HepG2 (cell line): ENCODE results near the gene RRBP1. TPM values are rescaled to one million over a fixed set of nuclear protein-coding genes. Genes with fewer than 3 reads are reported as not detected.

Experiments
- ATAC-seq: fragments of 200-7000 bp; cut with Tn5 transposase; 3 replicates; pipeline ENCODE4 v1.9.1; 2020; ENCODE audit warnings: mild to moderate bottlenecking, moderate library complexity
- BruUV-seq: library from RNA; stranded (reverse); fragments of 400-500 nt; replicated peaks from 2 replicates; lab custom pipeline; 2021; lab: Mats Ljungman, UMichigan
- CTCF ChIA-PET: fragments of 300-600 bp; formaldehyde crosslinking; extraction: SDS; loops from one replicate; lab custom pipeline; 2021; ENCODE audit warnings: low total read pairs, inconsistent platforms, low intra/inter-chr PET ratio; lab: Yijun Ruan, JAX
- POLR2A ChIA-PET: fragments of 350-600 bp; sonication (Branson Sonifier 250); formaldehyde crosslinking; loops from one replicate; lab custom pipeline; 2020; ENCODE audit warnings: antibody characterized with exemption, inconsistent platforms; lab: Yijun Ruan, JAX
- DNase-seq: peaks from one replicate; pipeline ENCODE4 v3.0.0-alpha.2; 2015; ENCODE audit warnings: low spot score
- FAIRE-seq: peaks from 3 replicates; lab custom pipeline; 2011; peaks lifted over from hg19 to GRCh38; lab: Jason Lieb, UNC
- H2AFZ ChIP-seq: one replicate; pipeline ENCODE4 v1.6.1; 2011; ENCODE audit warnings: low read length, inconsistent platforms
- H3K27ac ChIP-seq: fragments of 300-600 bp; 3 replicates; pipeline ENCODE4 v1.8.0; 2011; ENCODE audit warnings: mixed run types, mild to moderate bottlenecking, mixed read lengths, low read length, inconsistent platforms; ENCODE audit not compliant: insufficient read depth; ENCODE audit errors: extremely low read length
- H3K27me3 ChIP-seq, 2 experiments: fragments of 200-600 bp in 1 of 2; 2 replicates in 1 of 2; 3 replicates in 1 of 2; pipeline versions ENCODE4 v1.6.0 to v1.8.0; 2011; ENCODE audit warnings: low read length in 2 of 2, mild to moderate bottlenecking in 2 of 2, moderate library complexity in 2 of 2, inconsistent platforms in 1 of 2; ENCODE audit not compliant: insufficient read depth in 2 of 2, control insufficient read depth in 1 of 2
- H3K36me3 ChIP-seq, 2 experiments: fragments of 200-600 bp in 1 of 2; replicated peaks in 1 of 2; 2 replicates in 1 of 2; 3 replicates in 1 of 2; pipeline versions ENCODE4 v1.5.1 to v1.8.0; 2011; ENCODE audit warnings: low read length in 2 of 2, inconsistent platforms in 1 of 2; ENCODE audit not compliant: insufficient read depth in 2 of 2, control insufficient read depth in 1 of 2
- H3K4me1 ChIP-seq: 2 replicates; pipeline ENCODE4 v1.5.1; 2012; ENCODE audit warnings: low read length, inconsistent platforms; ENCODE audit not compliant: insufficient read depth
- H3K4me2 ChIP-seq: 2 replicates; pipeline ENCODE4 v1.6.0; 2011; ENCODE audit warnings: low read depth, low read length, inconsistent platforms
- H3K4me3 ChIP-seq, 3 experiments: fragments of 200-600 bp in 1 of 3; sonication (generic), shearing (Covaris generic) in 1 of 3; replicated peaks in 1 of 3; 2 replicates each; pipeline ENCODE4 v1.5.1; 2011 to 2016; ENCODE audit warnings: low read length in 3 of 3, inconsistent platforms in 2 of 3, low read depth in 2 of 3, mild to moderate bottlenecking in 2 of 3, control low read depth in 1 of 3, mixed read lengths in 1 of 3; ENCODE audit not compliant: insufficient read depth in 1 of 3
- H3K79me2 ChIP-seq: one replicate; pipeline ENCODE4 v1.6.1; 2011; ENCODE audit warnings: low read length, inconsistent platforms; ENCODE audit not compliant: insufficient read depth
- H3K9ac ChIP-seq: 2 replicates; pipeline ENCODE4 v1.6.0; 2011; ENCODE audit warnings: mild to moderate bottlenecking, low read depth, low read length, inconsistent platforms; ENCODE audit not compliant: insufficient read depth
- H3K9me3 ChIP-seq: 2 replicates; pipeline ENCODE4 v1.5.1; 2012; ENCODE audit warnings: mild to moderate bottlenecking, low read length
- H4K20me1 ChIP-seq: 2 replicates; pipeline ENCODE4 v1.6.0; 2011; ENCODE audit warnings: inconsistent platforms, mild to moderate bottlenecking, low read length, moderate library complexity; ENCODE audit not compliant: insufficient read depth
- MBNL3 ChIP-seq: fragments of 250-450 bp; sonication (Bioruptor Pico); conservative IDR thresholded peaks from 2 replicates; pipeline ENCODE4 v1.8.0; 2022; ENCODE audit warnings: mild to moderate bottlenecking, inconsistent platforms
- MYNN ChIP-seq: sonication (generic); formaldehyde crosslinking; IDR thresholded peaks from 2 replicates; pipeline ENCODE4 v1.4.0; 2020; ENCODE audit warnings: mild to moderate bottlenecking, low read depth, missing genetic modification reagents
- POLR2AphosphoS2 ChIP-seq: IDR thresholded peaks from 2 replicates; pipeline ENCODE4 v1.6.1; 2011; ENCODE audit warnings: low read depth, low read length, improper control_type of control experiment
- POLR2AphosphoS5 ChIP-seq: IDR thresholded peaks from 2 replicates; pipeline ENCODE4 v1.6.1; 2012; ENCODE audit warnings: low read depth, low read length
- POLR2G ChIP-seq: fragments of 200-400 bp; formaldehyde crosslinking; IDR thresholded peaks from 2 replicates; pipeline ENCODE4 v1.6.1; 2018; ENCODE audit warnings: mild to moderate bottlenecking, low read depth, low read length, moderate library complexity
- RBM22 ChIP-seq: fragments of 200-400 bp; formaldehyde crosslinking; optimal IDR thresholded peaks from 2 replicates; pipeline ENCODE3; 2017; ENCODE audit warnings: mild to moderate bottlenecking, low read length, moderate library complexity
- ZKSCAN5 ChIP-seq: sonication (generic); formaldehyde crosslinking; IDR thresholded peaks from 2 replicates; pipeline ENCODE4 v1.5.1; 2020; ENCODE audit warnings: mild to moderate bottlenecking, missing genetic modification reagents
- WGBS: methylation state at CpG from one replicate; pipeline ENCODE4 v1.1.6; 2017; ENCODE audit warnings: low lambda C conversion rate; 5-methylcytosine and 5-hydroxymethylcytosine counted together
- in situ Hi-C: cut with HindIII; loops from 2 replicates; pipeline ENCODE4 v1.10.0; 2017; ENCODE audit warnings: low pct_unique_long_range_greater_than_20kb; ENCODE audit not compliant: extremely low pct_ligation_motif_present
- intact Hi-C: fragments of 100-400 bp; cut with micrococcal nuclease; formaldehyde crosslinking; loops from one replicate; pipeline ENCODE4 v1.10.0; 2022; ENCODE audit not compliant: unreplicated experiment
- polyA plus RNA-seq, 8 experiments: library from polyadenylated mRNA; depleted of rRNA in 3 of 8; stranded (reverse) in 7 of 8; unstranded in 1 of 8; fragments of >200 nt; fragmentation: Illumina TruSeq in 4 of 8; extraction: Trizol in 4 of 8; gene quantifications; 2 replicates each; pipeline versions ENCODE4 v1.2.1 to v1.2.3, GENCODE V29; 2011 to 2016; ENCODE audit warnings: low read depth in 4 of 8, missing spikeins in 1 of 8, mixed read lengths in 1 of 8; ENCODE audit not compliant: insufficient read depth in 1 of 8
- total RNA-seq, 5 experiments: library from RNA; depleted of rRNA; stranded (reverse); fragments of >200 nt; fragmentation: Illumina TruSeq; extraction: Trizol; gene quantifications; 2 replicates each; pipeline ENCODE4 v1.2.3, GENCODE V29; 2016; ENCODE audit warnings: low read depth in 1 of 5

Gene RRBP1
- total and polyA plus RNA-seq, 2 of the 13 experiments (the other 11 are each of a cell fraction or from before 2014, with no cell fraction given): 150 to 222 TPM

DNA sequence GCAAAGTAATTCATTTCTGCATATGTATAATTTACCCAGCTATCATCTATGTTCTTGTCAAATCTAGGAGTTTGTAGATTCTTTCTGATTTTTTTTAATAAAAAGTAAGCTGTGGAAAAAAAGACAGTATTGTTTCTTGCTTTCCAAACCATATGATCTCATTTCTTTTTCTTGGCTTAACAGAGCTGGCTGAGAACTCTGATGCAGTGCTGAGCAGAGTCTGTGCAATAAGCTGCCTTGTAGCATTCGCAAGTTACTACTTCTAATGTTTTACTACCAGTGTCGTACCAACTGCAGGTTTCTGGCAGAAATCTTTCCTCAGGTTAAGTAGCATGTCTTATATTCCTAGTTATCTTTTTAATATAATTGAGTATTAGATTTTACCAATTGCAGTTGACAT, 15.6 kb downstream of the RRBP1 start:
- 93% methylated on average over 2 of the region's 2 CpGs for WGBS
- peaks cover 21 to 75% of the 10 kb centered on the region in 2 experiments for H3K36me3 ChIP-seq
- FAIRE-seq: no peak
- BruUV-seq: no TSS peak
- H4K20me1 ChIP-seq: peaks cover 98% of the 10 kb centered on the region
- H3K9ac ChIP-seq: no peak overlapping the region
- H2AFZ ChIP-seq: no peak overlapping the region
- POLR2A ChIA-PET: interaction anchor here (0.5 to 4.5 kb wide), 6 partner anchors 10 to 273 kb away, joined by 3 to 18 read pairs (median 7); partner anchors contain the start of gene RRBP1
- no peaks in the 10 kb centered on the region for H3K27me3 ChIP-seq
- no peaks in the 10 kb centered on the region for H3K9me3 ChIP-seq
- no peak for DNase-seq
- H3K27ac ChIP-seq: no peak overlapping the region
- peaks cover 98% of the 10 kb centered on the region for H3K79me2 ChIP-seq
- no peak overlapping the region for H3K4me2 ChIP-seq
- in situ Hi-C loops (no loop called here), intact Hi-C loops (no loop called here)
- no peak for ATAC-seq
- CTCF ChIA-PET: no interaction called here
- 0 out of 2 replicates have a peak, but pooled peaks have one; percentile 41 for TF ChIP-seq POLR2G
- TF ChIP-seq POLR2AphosphoS5: 0 out of 2 replicates have a peak, but pooled peaks have one; percentile 25
- TF ChIP-seq MBNL3: no peak
- TF ChIP-seq RBM22: peak; percentile 44
- no peak for TF ChIP-seq ZKSCAN5 (CRISPR knock-in tag)
- 0 out of 2 replicates have a peak, but pooled peaks have one; percentile 33 for TF ChIP-seq POLR2AphosphoS2
- no peak overlapping the region for H3K4me3 ChIP-seq
- H3K4me1 ChIP-seq: peaks cover 59% of the 10 kb centered on the region

DNA sequence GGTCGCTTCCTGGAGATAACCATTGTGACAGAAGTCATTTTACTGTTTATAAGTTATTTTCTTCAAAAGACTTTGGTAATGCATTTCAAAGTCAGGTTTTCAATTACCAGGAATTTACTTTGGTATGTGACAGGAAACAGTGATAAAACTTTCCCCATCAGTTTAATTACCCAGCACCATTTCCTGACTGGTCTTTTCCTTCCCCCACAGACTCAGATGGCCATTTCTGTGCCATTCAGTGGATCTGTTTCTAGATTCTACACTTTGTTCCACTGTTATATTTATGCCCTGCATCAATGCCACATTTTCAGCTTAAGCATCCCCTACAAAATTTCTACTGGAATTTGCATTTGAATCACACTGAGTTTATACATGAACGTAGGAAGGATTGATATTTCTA, 16.3 kb downstream of the RRBP1 start:
- no peak for DNase-seq
- CTCF ChIA-PET: no interaction called here
- in situ Hi-C loops: no loop called here

More for the DNA sequence above, 16.3 kb downstream of the RRBP1 start:
- Histone ChIP-seq H3K27me3 (no peaks in the 10 kb centered on the region), H3K9ac (no peak overlapping the region), H4K20me1 (peaks cover 98% of the 10 kb centered on the region), H3K9me3 (no peaks in the 10 kb centered on the region), H2AFZ (no peak overlapping the region), H3K4me3 (no peak overlapping the region), H3K4me1 (peaks cover 61% of the 10 kb centered on the region), H3K79me2 (peaks cover 98% of the 10 kb centered on the region), H3K36me3 (peaks cover 17 to 69% of the 10 kb centered on the region in 2 experiments), H3K4me2 (no peak overlapping the region), H3K27ac (no peak overlapping the region)
- WGBS: 96% methylated on average over 2 of the region's 2 CpGs
- POLR2A ChIA-PET: interaction anchor here (1.0 to 4.5 kb wide), 6 partner anchors 11 to 273 kb away, joined by 3 to 18 read pairs (median 7); partner anchors contain the start of gene RRBP1
- ATAC-seq (no peak), FAIRE-seq (no peak)
- TF ChIP-seq MYNN (CRISPR knock-in tag): no peak
- peak; percentile 86 for TF ChIP-seq RBM22
- BruUV-seq: no TSS peak
- intact Hi-C loops: no loop called here
